GM12878 (cell line): ENCODE results near the gene TANC2. TPM values are rescaled to one million over a fixed set of nuclear protein-coding genes. Genes with fewer than 3 reads are reported as not detected.

Experiments used
- ATAC-seq: fragments of 200-7000 bp; cut with Tn5 transposase; 3 replicates; pipeline ENCODE4 v1.9.1; 2020; ENCODE audit warnings: mild to moderate bottlenecking, moderate library complexity
- BruUV-seq: library from RNA; stranded (reverse); fragments of 400-500 nt; replicated peaks from 2 replicates; lab custom pipeline; 2021; lab: Mats Ljungman, UMichigan
- CTCF ChIA-PET: fragments of 300-600 bp; sonication (Branson Sonifier 250); formaldehyde crosslinking; extraction: SDS; loops from one replicate; lab custom pipeline; 2021; ENCODE audit warnings: inconsistent platforms; lab: Yijun Ruan, JAX
- POLR2A ChIA-PET: fragments of 350-600 bp; formaldehyde crosslinking; extraction: SDS; loops from one replicate; lab custom pipeline; 2021; ENCODE audit warnings: inconsistent platforms; lab: Charles Lee
- RAD21 ChIA-PET: fragments of 300-600 bp; sonication (Branson Sonifier 250); formaldehyde crosslinking; loops from one replicate; lab custom pipeline; 2023; ENCODE audit warnings: antibody characterized with exemption; ENCODE audit not compliant: unreplicated experiment; lab: Charles Lee
- SMC1A ChIA-PET: fragments of 300-600 bp; sonication (Branson Sonifier 250); formaldehyde crosslinking; loops from one replicate; lab custom pipeline; 2023; ENCODE audit not compliant: unreplicated experiment, uncharacterized antibody; lab: Charles Lee
- DNase-seq: peaks from one replicate; pipeline ENCODE4 v3.0.0-alpha.2; 2011; ENCODE audit warnings: low read depth, low spot score
- FAIRE-seq: peaks from 3 replicates; lab custom pipeline; 2011; peaks lifted over from hg19 to GRCh38; lab: Jason Lieb, UNC
- H2AFZ ChIP-seq: 2 replicates; pipeline ENCODE4 v1.6.0; 2011; ENCODE audit warnings: low read depth, low read length, control low read depth; ENCODE audit not compliant: control insufficient read depth
- H3K27ac ChIP-seq: 2 replicates; pipeline ENCODE4 v1.5.1; 2011; ENCODE audit warnings: control low read depth; ENCODE audit not compliant: control insufficient read depth, insufficient read depth
- H3K27me3 ChIP-seq, 2 experiments: replicated peaks in 1 of 2; 2 replicates each; pipeline versions ENCODE4 v1.6.0 to v1.6.1; 2011; ENCODE audit warnings: low read length in 1 of 2; ENCODE audit not compliant: control insufficient read depth in 2 of 2, insufficient read depth in 2 of 2
- H3K36me3 ChIP-seq, 2 experiments: 2 replicates each; pipeline ENCODE4 v1.5.1; 2011; ENCODE audit warnings: low read length in 1 of 2; ENCODE audit not compliant: control insufficient read depth in 2 of 2, insufficient read depth in 2 of 2
- H3K4me1 ChIP-seq: 2 replicates; pipeline ENCODE4 v1.6.1; 2011; ENCODE audit warnings: mild to moderate bottlenecking, low read length, moderate library complexity, mixed read lengths; ENCODE audit not compliant: control insufficient read depth, insufficient read depth
- H3K4me2 ChIP-seq: 2 replicates; pipeline ENCODE4 v1.6.0; 2011; ENCODE audit warnings: control low read depth; ENCODE audit not compliant: control insufficient read depth, insufficient read depth
- H3K4me3 ChIP-seq: fragments of 200-600 bp; sonication (generic); 2 replicates; pipeline ENCODE4 v1.5.1; 2016
- H3K79me2 ChIP-seq: 2 replicates; pipeline ENCODE4 v1.6.0; 2011; ENCODE audit warnings: low read length; ENCODE audit not compliant: control insufficient read depth, insufficient read depth
- H3K9ac ChIP-seq: 2 replicates; pipeline ENCODE4 v1.8.0; 2011; ENCODE audit warnings: low read length, control low read depth, mixed read lengths; ENCODE audit not compliant: control insufficient read depth, insufficient read depth
- H3K9me3 ChIP-seq: replicated peaks from 3 replicates; pipeline ENCODE4 v1.5.1; 2011; ENCODE audit warnings: mild to moderate bottlenecking, low read length; ENCODE audit not compliant: control insufficient read depth, insufficient read depth
- H4K20me1 ChIP-seq: 2 replicates; pipeline ENCODE4 v1.6.0; 2011; ENCODE audit not compliant: control insufficient read depth, insufficient read depth
- EZH2 ChIP-seq: IDR thresholded peaks from 2 replicates; pipeline ENCODE4 v1.6.1; 2012; ENCODE audit warnings: low read depth, mild to moderate bottlenecking, control low read depth, inconsistent platforms, low read length, borderline replicate concordance; ENCODE audit not compliant: control insufficient read depth
- IKZF2 ChIP-seq, 2 experiments: fragments of 450-650 bp; IDR thresholded peaks; 2 replicates each; pipeline ENCODE4 v1.6.1; 2017; ENCODE audit warnings: mild to moderate bottlenecking in 2 of 2, moderate library complexity in 2 of 2
- SPI1 ChIP-seq: IDR thresholded peaks from 2 replicates; pipeline ENCODE4 v1.6.1; 2011; ENCODE audit warnings: low read depth, mild to moderate bottlenecking, low read length, moderate library complexity, borderline replicate concordance; ENCODE audit not compliant: insufficient read depth
- WGBS: methylation state at CpG from one replicate; pipeline ENCODE4 v1.1.6; 2016; ENCODE audit warnings: low lambda C conversion rate; ENCODE audit not compliant: insufficient replicate concordance, insufficient coverage; ENCODE audit errors: missing lambda C conversion rate; 5-methylcytosine and 5-hydroxymethylcytosine counted together
- in situ Hi-C: fragments of 300-500 bp; cut with MboI; formaldehyde crosslinking; loops from 9 replicates; pipeline ENCODE4 v1.14.3; 2018; ENCODE audit warnings: mixed read lengths
- intact Hi-C: fragments of 100-400 bp; cut with micrococcal nuclease; formaldehyde crosslinking; loops from one replicate; pipeline ENCODE4 v1.14.2; 2022; ENCODE audit not compliant: unreplicated experiment
- polyA plus RNA-seq, 11 experiments: library from polyadenylated mRNA; depleted of rRNA in 4 of 11; unstranded in 6 of 11; stranded (reverse) in 5 of 11; fragments of >200 nt; fragmentation: Nextera tagmentation in 4 of 11; fragmentation: Illumina TruSeq in 1 of 11; extraction: Ambion mirVana in 4 of 11; extraction: Trizol in 1 of 11; gene quantifications; 1 replicate in 1 of 11; 2 replicates in 10 of 11; pipeline versions ENCODE4 v1.2.1 to v1.2.3, GENCODE V29; 2011 to 2016; ENCODE audit warnings: inconsistent platforms in 2 of 11, missing spikeins in 2 of 11, low read depth in 1 of 11
- total RNA-seq, 4 experiments: library from RNA; depleted of rRNA in 3 of 4; stranded (reverse); fragments of >200 nt in 3 of 4; fragmentation: Illumina TruSeq in 1 of 4; extraction: Trizol in 1 of 4; gene quantifications; 2 replicates each; pipeline versions ENCODE4 v1.2.1 to v1.2.3, GENCODE V29; 2013 to 2021

TANC2 gene
- total and polyA plus RNA-seq, 10 of the 15 experiments (the other 5 are each of a cell fraction or from before 2014, with no cell fraction given): under 0.01 to 0.13 (median 0.03) TPM; not detected in 2

- no peak overlapping the region for H2AFZ ChIP-seq
- WGBS: 51% methylated on average over 8 of the region's 8 CpGs
- H3K9ac ChIP-seq: no peak overlapping the region
- no peaks in the 10 kb centered on the region for H3K27me3 ChIP-seq
- in situ Hi-C loops: no loop called here
- SMC1A ChIA-PET: interaction anchor here (1.9 kb wide), 1 partner anchor 410 kb away, joined by 11 read pairs; no protein-coding TSS in a partner anchor
- H4K20me1 ChIP-seq: no peaks in the 10 kb centered on the region
- no peak overlapping the region for H3K27ac ChIP-seq
- intact Hi-C loops: no loop called here
- DNase-seq: no peak
- no peaks in the 10 kb centered on the region for H3K36me3 ChIP-seq
- POLR2A ChIA-PET: no interaction called here
- TF ChIP-seq EZH2: no peak
- TF ChIP-seq SPI1: 0 out of 2 replicates have a peak, but pooled peaks have one; percentile 8
- TF ChIP-seq, all 136 proteins: peak for 1
- Histone ChIP-seq H3K4me2 (no peak overlapping the region), H3K4me3 (no peak overlapping the region), H3K79me2 (no peaks in the 10 kb centered on the region), H3K9me3 (no peaks in the 10 kb centered on the region), H3K4me1 (no peaks in the 10 kb centered on the region)
- no TSS peak for BruUV-seq
- ChIA-PET CTCF (interaction anchor here (2.8 kb wide), 1 partner anchor 411 kb away, joined by 26 read pairs; no protein-coding TSS in a partner anchor), RAD21 (interaction anchor here (1.4 kb wide), 1 partner anchor 411 kb away, joined by 10 read pairs; no protein-coding TSS in a partner anchor)
- FAIRE-seq (no peak), ATAC-seq (no peak)
These were observed 30.2 kb downstream of the TANC2 start for GRCh38 chr17:62996221-62996620.

GRCh38 chr17:62998166-62998565 lies 32.1 kb downstream of the TANC2 start:
- no peak overlapping the region for H3K4me3 ChIP-seq
- POLR2A ChIA-PET: no interaction called here
- no peaks in the 10 kb centered on the region for H3K79me2 ChIP-seq
- SMC1A ChIA-PET: interaction anchor here (0.9 kb wide), 1 partner anchor 67 kb away, joined by 3 read pairs; no protein-coding TSS in a partner anchor
- H2AFZ ChIP-seq: no peak overlapping the region
- DNase-seq: no peak
- H3K4me2 ChIP-seq: no peak overlapping the region
- ATAC-seq: no peak
- H3K36me3 ChIP-seq: no peaks in the 10 kb centered on the region
- no peaks in the 10 kb centered on the region for H3K27me3 ChIP-seq
- H3K9me3 ChIP-seq: no peaks in the 10 kb centered on the region
- WGBS: 67% methylated on average over 1 of the region's 1 CpG
- H4K20me1 ChIP-seq: no peaks in the 10 kb centered on the region
- no peak overlapping the region for H3K9ac ChIP-seq
- CTCF ChIA-PET: no interaction called here
- H3K4me1 ChIP-seq: no peaks in the 10 kb centered on the region
- FAIRE-seq: no peak
- RAD21 ChIA-PET: no interaction called here
- TF ChIP-seq IKZF2 (IDR thresholded peaks at IDR 0.05): no peak
- H3K27ac ChIP-seq: no peak overlapping the region
- in situ Hi-C loops (no loop called here), intact Hi-C loops (no loop called here)
- BruUV-seq: no TSS peak
